GM12874 (cell line): Measurements from ENCODE around the gene IRF5.

ENCODE experiments used
- TF ChIP-seq, protein P1 (sequence below): IDR thresholded peaks from 2 replicates; pipeline ENCODE4 v1.5.1; 2011; ENCODE audit warnings: low read depth, mild to moderate bottlenecking, control low read depth, low read length, moderate library complexity; ENCODE audit not compliant: insufficient read depth

Gene IRF5

DNA sequence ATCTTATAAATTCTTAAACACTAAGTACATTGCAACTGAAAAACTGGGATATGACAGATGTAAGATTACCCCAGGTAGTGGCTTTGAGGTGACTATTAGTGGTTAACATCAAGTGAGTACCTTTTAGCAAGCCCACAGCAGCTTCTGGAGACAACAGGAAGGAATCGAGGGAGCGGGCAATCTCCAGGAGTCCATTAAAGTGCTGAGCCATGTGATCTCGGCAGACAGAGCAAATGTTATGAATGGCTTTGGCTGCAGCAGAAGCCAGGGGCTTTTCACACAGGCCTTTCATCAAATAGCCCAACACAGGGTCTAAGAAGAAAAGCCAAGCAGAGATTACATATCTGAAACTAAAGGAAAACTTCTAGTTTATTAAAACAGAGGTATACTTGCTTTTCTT lies 48.9 kb downstream of the IRF5 start:
- TF ChIP-seq, protein P1, sequence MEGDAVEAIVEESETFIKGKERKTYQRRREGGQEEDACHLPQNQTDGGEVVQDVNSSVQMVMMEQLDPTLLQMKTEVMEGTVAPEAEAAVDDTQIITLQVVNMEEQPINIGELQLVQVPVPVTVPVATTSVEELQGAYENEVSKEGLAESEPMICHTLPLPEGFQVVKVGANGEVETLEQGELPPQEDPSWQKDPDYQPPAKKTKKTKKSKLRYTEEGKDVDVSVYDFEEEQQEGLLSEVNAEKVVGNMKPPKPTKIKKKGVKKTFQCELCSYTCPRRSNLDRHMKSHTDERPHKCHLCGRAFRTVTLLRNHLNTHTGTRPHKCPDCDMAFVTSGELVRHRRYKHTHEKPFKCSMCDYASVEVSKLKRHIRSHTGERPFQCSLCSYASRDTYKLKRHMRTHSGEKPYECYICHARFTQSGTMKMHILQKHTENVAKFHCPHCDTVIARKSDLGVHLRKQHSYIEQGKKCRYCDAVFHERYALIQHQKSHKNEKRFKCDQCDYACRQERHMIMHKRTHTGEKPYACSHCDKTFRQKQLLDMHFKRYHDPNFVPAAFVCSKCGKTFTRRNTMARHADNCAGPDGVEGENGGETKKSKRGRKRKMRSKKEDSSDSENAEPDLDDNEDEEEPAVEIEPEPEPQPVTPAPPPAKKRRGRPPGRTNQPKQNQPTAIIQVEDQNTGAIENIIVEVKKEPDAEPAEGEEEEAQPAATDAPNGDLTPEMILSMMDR: no peak

DNA sequence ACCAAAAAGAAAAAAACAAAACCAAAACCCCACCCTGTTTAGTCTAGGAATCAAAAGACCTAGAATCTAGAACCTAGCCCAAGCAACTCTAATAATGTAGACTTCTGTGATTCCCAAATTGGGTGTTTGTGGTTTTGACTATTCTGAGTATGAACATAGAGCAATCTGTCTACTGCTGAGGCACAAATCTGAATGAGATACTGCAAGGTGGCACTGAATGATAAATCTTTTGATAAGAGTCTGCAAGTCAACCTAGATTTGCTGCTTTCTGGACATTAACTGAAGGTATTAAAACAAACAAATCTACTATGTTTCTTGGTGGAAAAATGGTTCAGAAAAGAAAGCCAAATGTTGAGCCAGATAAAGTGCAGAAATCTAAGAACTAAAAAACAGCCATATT lies 50.6 kb downstream of the IRF5 start:
- TF ChIP-seq, protein P1: no peak

DNA sequence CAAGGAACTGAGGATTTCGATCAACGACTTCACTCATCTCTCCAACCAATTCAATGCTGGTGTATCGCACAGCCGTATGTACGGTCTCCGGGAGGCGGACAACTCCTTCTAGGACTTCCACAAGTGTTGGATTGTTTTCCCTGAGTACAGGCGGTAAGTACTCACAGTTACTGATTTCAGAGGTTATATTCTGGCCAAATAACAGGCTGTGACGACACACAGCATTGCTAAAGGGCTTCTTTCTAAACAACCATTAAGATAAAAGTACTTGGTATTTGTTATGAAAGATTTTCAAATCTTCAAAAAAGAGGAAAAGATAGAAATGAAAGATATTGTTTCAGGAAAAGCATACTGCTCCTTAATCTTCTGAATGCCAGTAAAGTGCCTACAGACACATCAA lies 52.2 kb downstream of the IRF5 start:
- TF ChIP-seq, protein P1: no peak

DNA sequence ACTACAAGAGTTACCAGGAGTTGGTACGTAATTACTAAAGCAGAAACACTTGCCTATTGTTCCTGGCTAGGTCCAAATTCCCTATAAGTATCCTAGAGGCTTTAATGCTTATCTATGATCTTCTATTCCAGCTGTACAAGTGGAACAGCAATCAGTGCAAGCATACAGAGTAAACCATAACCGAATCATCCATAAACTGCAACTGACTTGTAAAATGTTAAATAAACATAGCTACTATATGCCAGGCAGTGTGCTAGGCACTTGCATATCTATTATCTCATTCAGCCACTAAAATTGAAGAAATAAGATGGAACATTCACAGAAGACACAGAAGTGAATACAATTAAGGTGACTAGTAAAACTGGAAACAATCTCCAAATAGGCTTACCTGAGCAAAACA lies 55.7 kb downstream of the IRF5 start:
- TF ChIP-seq, protein P1: no peak

DNA sequence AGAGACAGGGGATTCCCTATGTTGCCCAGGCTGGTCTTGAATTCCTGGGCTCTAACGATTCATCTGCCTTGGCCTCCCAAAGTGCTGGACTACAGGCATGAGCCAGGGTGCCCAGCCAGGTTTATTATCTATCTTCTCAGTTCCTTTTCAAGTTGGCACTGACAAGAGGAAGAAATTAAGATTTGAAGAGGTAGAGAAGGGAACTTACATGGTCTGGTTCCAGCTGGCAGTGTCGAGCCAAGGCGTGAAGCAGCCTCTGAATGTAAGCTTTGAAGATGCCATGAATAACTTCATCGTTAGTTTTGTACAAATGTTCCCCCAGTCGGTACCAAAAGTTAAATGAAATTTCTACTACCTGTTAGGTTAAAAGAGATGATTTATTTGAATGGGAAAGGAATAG lies 59.5 kb downstream of the IRF5 start:
- TF ChIP-seq, protein P1: no peak
